Lung (tissue), 12 donors: ENCODE results near the gene ZNF91. TPM values are rescaled to one million over a fixed set of nuclear protein-coding genes. Genes with fewer than 3 reads are reported as not detected.
A peak's percentile ranks its signal among the peaks of the same experiment; 100 is the strongest.
"Not testable (repeated sequence)": the region's sequence is repeated elsewhere in the genome, so short reads cannot be mapped to it uniquely, and the experiment has no call there.

Experiments
- ATAC-seq: fragments of 200-7000 bp; cut with Tn5 transposase; one replicate; pipeline ENCODE4 v1.9.1; 2020; ENCODE audit warnings: moderate number of reproducible peaks; ENCODE audit not compliant: insufficient read depth, low FRiP score
- DNase-seq, 3 donors: peaks; one replicate each; pipeline ENCODE4 v3.0.0-alpha.2; 2013 to 2017
- H3K27ac ChIP-seq, 2 donors: one replicate each; pipeline ENCODE4 v1.5.1; 2013; ENCODE audit warnings: mild to moderate bottlenecking in 2 of 2, moderate library complexity in 2 of 2, control low read depth in 1 of 2, inconsistent platforms in 1 of 2, low read depth in 1 of 2, low read length in 1 of 2
- H3K27me3 ChIP-seq, 3 donors: one replicate each; pipeline ENCODE4 v1.5.1; 2013; ENCODE audit warnings: low read length in 2 of 3; ENCODE audit not compliant: control insufficient read depth in 3 of 3, insufficient read depth in 3 of 3
- H3K36me3 ChIP-seq, 4 donors: one replicate each; pipeline ENCODE4 v1.5.1; 2013; ENCODE audit warnings: low read length in 4 of 4, mild to moderate bottlenecking in 1 of 4, moderate library complexity in 1 of 4; ENCODE audit not compliant: control insufficient read depth in 4 of 4, insufficient read depth in 4 of 4
- H3K4me1 ChIP-seq, 5 donors: one replicate each; pipeline ENCODE4 v1.5.1; 2013; ENCODE audit warnings: low read length in 5 of 5, mild to moderate bottlenecking in 2 of 5, moderate library complexity in 1 of 5; ENCODE audit not compliant: control insufficient read depth in 5 of 5, insufficient read depth in 5 of 5
- H3K4me3 ChIP-seq: one replicate; pipeline ENCODE4 v1.5.1; 2013; ENCODE audit warnings: mild to moderate bottlenecking, control low read depth, moderate library complexity
- H3K9ac ChIP-seq, 2 donors: one replicate each; pipeline ENCODE4 v1.5.1; 2013; ENCODE audit warnings: low read length in 2 of 2, control low read depth in 1 of 2; ENCODE audit not compliant: insufficient read depth in 1 of 2
- H3K9me3 ChIP-seq, 4 donors: one replicate each; pipeline ENCODE4 v1.5.1; 2013; ENCODE audit warnings: low read length in 3 of 4, mild to moderate bottlenecking in 1 of 4, moderate library complexity in 1 of 4; ENCODE audit not compliant: control insufficient read depth in 4 of 4, insufficient read depth in 3 of 4
- CTCF ChIP-seq: IDR thresholded peaks from 2 replicates; pipeline ENCODE4 v1.5.1; 2012; ENCODE audit warnings: mild to moderate bottlenecking; ENCODE audit errors: control extremely low read depth, extremely low read depth
- WGBS, 2 donors: extraction: QIAGEN DNeasy Blood & Tissue Kit; methylation state at CpG; one replicate each; pipeline ENCODE4 v1.1.7; 2013; 5-methylcytosine and 5-hydroxymethylcytosine counted together
- polyA plus RNA-seq, 2 donors: library from polyadenylated mRNA; stranded (reverse); fragments of 200-250 nt; gene quantifications; one replicate each; pipeline ENCODE4 v1.2.1, GENCODE V29; 2013
- total RNA-seq, 2 donors: library from RNA; depleted of rRNA in 1 of 2; stranded (reverse); fragments of >200 nt in 1 of 2; gene quantifications; one replicate each; pipeline ENCODE4 v1.2.1, GENCODE V29; 2014 to 2021
- donor health status: control.
- donor health status: control.
- donor health status: Bipolar disorder and iron deficiency.
- donor health status: healthy.
- donor health status: DM: yes; HTN: yes; CAD: no.

Gene ZNF91
- total and polyA plus RNA-seq, 4 donors, result 5.0 to 172 (median 24.8) TPM

DNA sequence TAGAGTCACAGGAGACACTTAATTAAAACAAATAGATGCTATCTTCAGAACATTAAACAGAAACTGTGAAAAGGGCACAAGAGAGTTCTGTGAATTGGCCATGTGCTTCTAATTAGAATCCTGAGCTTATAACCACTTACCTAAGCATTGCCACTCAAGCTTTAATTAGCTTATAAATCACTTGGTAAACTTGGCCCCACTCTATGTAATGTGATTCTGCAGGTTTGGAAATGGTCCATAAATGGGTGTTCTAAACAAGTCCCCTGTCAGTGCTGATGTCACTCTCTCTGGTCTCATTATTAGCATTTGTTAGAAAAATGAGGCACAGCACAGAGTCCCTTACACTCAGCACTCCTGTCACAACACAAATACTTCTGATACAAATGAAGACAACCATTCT, 18.0 kb downstream of the ZNF91 start:
- ATAC-seq (no peak), DNase-seq (no peak)
- H3K36me3 ChIP-seq, result peaks cover 6 to 57% (median 31%) of the 10 kb centered on the region in 4 donors
- no peak for TF ChIP-seq CTCF
- H3K4me1 ChIP-seq, result peaks cover 0 to 13% (median 0%) of the 10 kb centered on the region in 5 donors
- H3K4me3 ChIP-seq, result no peak overlapping the region
- no peak overlapping the region for H3K9ac ChIP-seq
- H3K9me3 ChIP-seq, result peaks cover 0 to 28% (median 15%) of the 10 kb centered on the region in 4 donors
- H3K27me3 ChIP-seq, result no peaks in the 10 kb centered on the region
- H3K27ac ChIP-seq, result peak overlapping the region in 1 of 2 donors; percentile 45

GRCh38 chr19:23366437-23366836, 28.8 kb downstream of the ZNF91 start:
- DNase-seq (no peak), ATAC-seq (no peak)
- Histone ChIP-seq H3K27ac (no peak overlapping the region), H3K9me3 (peaks cover 23 to 33% (median 30%) of the 10 kb centered on the region in 4 donors), H3K27me3 (no peaks in the 10 kb centered on the region), H3K4me1 (no peaks in the 10 kb centered on the region), H3K9ac (no peak overlapping the region), H3K4me3 (no peak overlapping the region), H3K36me3 (peaks cover 22 to 62% (median 41%) of the 10 kb centered on the region in 4 donors)
- WGBS, 2 donors, result 97 to 99% methylated on average over 4 of the region's 4 CpGs
- TF ChIP-seq CTCF, result no peak

GRCh38 chr19:23366031-23366430, 29.2 kb downstream of the ZNF91 start:
- not testable (repeated sequence) for ATAC-seq

GRCh38 chr19:23365222-23365621, 30.0 kb downstream of the ZNF91 start:
- no peak for TF ChIP-seq CTCF
- H3K4me3 ChIP-seq, result no peak overlapping the region
- H3K9ac ChIP-seq, result no peak overlapping the region
- no peaks in the 10 kb centered on the region for H3K4me1 ChIP-seq
- ATAC-seq, result no peak
- H3K36me3 ChIP-seq, result peaks cover 15 to 54% (median 35%) of the 10 kb centered on the region in 4 donors
- no peak for DNase-seq
- H3K9me3 ChIP-seq, result peaks cover 25 to 30% (median 29%) of the 10 kb centered on the region in 4 donors
- no peak overlapping the region for H3K27ac ChIP-seq
- WGBS, 2 donors, result 97 to 99% methylated on average over 3 of the region's 3 CpGs
- no peaks in the 10 kb centered on the region for H3K27me3 ChIP-seq

More at GRCh38 chr19:23366031-23366430, 29.2 kb downstream of the ZNF91 start:
- H3K9me3 ChIP-seq, result peaks cover 23 to 33% (median 30%) of the 10 kb centered on the region in 4 donors
- H3K4me1 ChIP-seq, DNase-seq, H3K27ac ChIP-seq, H3K4me3 ChIP-seq, H3K9ac ChIP-seq, H3K27me3 ChIP-seq: not testable (repeated sequence)
- H3K36me3 ChIP-seq, result peaks cover 21 to 60% (median 41%) of the 10 kb centered on the region in 4 donors
- 95 to 98% methylated on average over 18 of the region's 18 CpGs for WGBS, 2 donors

DNA sequence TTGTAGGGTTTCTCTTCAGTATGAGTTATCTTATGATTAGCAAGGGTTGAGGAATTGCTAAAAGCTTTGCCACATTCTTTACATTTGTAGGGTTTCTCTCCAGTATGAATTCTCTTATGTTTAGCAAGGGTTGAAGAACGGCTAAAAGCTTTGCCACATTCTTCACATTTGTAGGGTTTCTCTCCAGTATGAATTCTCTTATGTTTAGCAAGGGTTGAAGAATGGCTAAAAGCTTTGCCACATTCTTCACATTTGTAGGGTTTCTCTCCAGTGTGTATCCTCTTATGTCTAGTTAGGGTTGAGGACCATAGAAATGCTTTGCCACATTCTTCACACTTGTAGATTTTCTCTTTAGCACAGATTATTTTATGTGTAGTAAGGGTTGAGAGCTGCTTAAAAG, 33.4 kb downstream of the ZNF91 start:
- WGBS, 2 donors, result 93% methylated on average over 1 of the region's 1 CpG
- H3K36me3 ChIP-seq, result peaks cover 8 to 45% (median 26%) of the 10 kb centered on the region in 4 donors

More for the DNA sequence above, 33.4 kb downstream of the ZNF91 start:
- H3K4me3 ChIP-seq, H3K9ac ChIP-seq, H3K27me3 ChIP-seq, ATAC-seq, DNase-seq, H3K27ac ChIP-seq, H3K4me1 ChIP-seq: not testable (repeated sequence)
- H3K9me3 ChIP-seq, result peaks cover 17 to 45% (median 36%) of the 10 kb centered on the region in 4 donors
